SK-N-SH treated with all-trans-retinoic acid at 6 μM for 48 hours (cell line): Measurements from ENCODE around the gene CEACAM21.

ENCODE experiments used
- ATAC-seq: fragments of 200-7000 bp; cut with Tn5 transposase; 3 replicates; pipeline ENCODE4 v1.9.1; 2020; ENCODE audit warnings: mild to moderate bottlenecking, moderate library complexity
- ARNTL ChIP-seq: fragments of 450-650 bp; formaldehyde crosslinking; IDR thresholded peaks from 2 replicates; pipeline ENCODE4 v1.5.0; 2020; ENCODE audit warnings: low read depth, mild to moderate bottlenecking, moderate library complexity, borderline replicate concordance
- CSRNP3 ChIP-seq: fragments of 250-450 bp; sonication (Bioruptor Pico); IDR thresholded peaks from 2 replicates; pipeline ENCODE4 v1.5.1; 2021; ENCODE audit warnings: mild to moderate bottlenecking, moderate library complexity
- ESRRG ChIP-seq: fragments of 250-450 bp; sonication (Bioruptor Pico); IDR thresholded peaks from 2 replicates; pipeline ENCODE4 v1.6.1; 2021; ENCODE audit warnings: mild to moderate bottlenecking
- GLIS3 ChIP-seq: fragments of 250-450 bp; sonication (Bioruptor Pico); IDR thresholded peaks from 2 replicates; pipeline ENCODE4 v1.5.0; 2020; ENCODE audit warnings: mild to moderate bottlenecking, moderate library complexity
- OSR1 ChIP-seq: fragments of 250-450 bp; sonication (Bioruptor Pico); IDR thresholded peaks from 2 replicates; pipeline ENCODE4 v1.8.0; 2022; ENCODE audit warnings: moderate library complexity, mild to moderate bottlenecking, inconsistent platforms
- PATZ1 ChIP-seq: fragments of 250-450 bp; sonication (Bioruptor Pico); IDR thresholded peaks from 2 replicates; pipeline ENCODE4 v1.8.0; 2020; ENCODE audit warnings: mild to moderate bottlenecking, moderate library complexity, borderline replicate concordance
- POU6F1 ChIP-seq: fragments of 250-450 bp; sonication (Bioruptor Pico); IDR thresholded peaks from 2 replicates; pipeline ENCODE4 v1.8.0; 2021; ENCODE audit warnings: low read depth, mild to moderate bottlenecking, moderate library complexity, borderline replicate concordance
- PPARA ChIP-seq: fragments of 250-450 bp; sonication (Bioruptor Pico); IDR thresholded peaks from 2 replicates; pipeline ENCODE4 v1.5.0; 2020; ENCODE audit warnings: mild to moderate bottlenecking, borderline replicate concordance
- RARB ChIP-seq: fragments of 250-450 bp; sonication (Bioruptor Pico); IDR thresholded peaks from 2 replicates; pipeline ENCODE4 v1.8.0; 2021; ENCODE audit warnings: mild to moderate bottlenecking, moderate library complexity
- TCF4 ChIP-seq: fragments of 250-450 bp; sonication (Bioruptor Pico); IDR thresholded peaks from 2 replicates; pipeline ENCODE4 v1.8.0; 2021; ENCODE audit warnings: mild to moderate bottlenecking, moderate library complexity, borderline replicate concordance
- TOX ChIP-seq: fragments of 250-450 bp; sonication (Bioruptor Pico); IDR thresholded peaks from 2 replicates; pipeline ENCODE4 v1.8.0; 2021; ENCODE audit warnings: mild to moderate bottlenecking, moderate library complexity, borderline replicate concordance
- ZFP3 ChIP-seq: fragments of 250-450 bp; sonication (Bioruptor Pico); IDR thresholded peaks from 2 replicates; pipeline ENCODE4 v1.5.0; 2020; ENCODE audit warnings: mild to moderate bottlenecking, moderate library complexity
- ZFP30 ChIP-seq: fragments of 450-650 bp; formaldehyde crosslinking; IDR thresholded peaks from 2 replicates; pipeline ENCODE4 v1.5.0; 2022; ENCODE audit warnings: mild to moderate bottlenecking, moderate library complexity
- ZNF565 ChIP-seq: fragments of 450-650 bp; formaldehyde crosslinking; conservative IDR thresholded peaks from 2 replicates; pipeline ENCODE4 v1.5.0; 2020; ENCODE audit warnings: low read depth, mild to moderate bottlenecking, moderate library complexity
- ZNF8 ChIP-seq: fragments of 450-650 bp; formaldehyde crosslinking; IDR thresholded peaks from 2 replicates; pipeline ENCODE4 v1.5.0; 2020; ENCODE audit warnings: mild to moderate bottlenecking, moderate library complexity
- TF ChIP-seq, protein P1 (sequence below): fragments of 250-450 bp; sonication (Bioruptor Pico); IDR thresholded peaks from 2 replicates; pipeline ENCODE4 v1.5.0; 2020; ENCODE audit warnings: mild to moderate bottlenecking, moderate library complexity

Gene CEACAM21

DNA sequence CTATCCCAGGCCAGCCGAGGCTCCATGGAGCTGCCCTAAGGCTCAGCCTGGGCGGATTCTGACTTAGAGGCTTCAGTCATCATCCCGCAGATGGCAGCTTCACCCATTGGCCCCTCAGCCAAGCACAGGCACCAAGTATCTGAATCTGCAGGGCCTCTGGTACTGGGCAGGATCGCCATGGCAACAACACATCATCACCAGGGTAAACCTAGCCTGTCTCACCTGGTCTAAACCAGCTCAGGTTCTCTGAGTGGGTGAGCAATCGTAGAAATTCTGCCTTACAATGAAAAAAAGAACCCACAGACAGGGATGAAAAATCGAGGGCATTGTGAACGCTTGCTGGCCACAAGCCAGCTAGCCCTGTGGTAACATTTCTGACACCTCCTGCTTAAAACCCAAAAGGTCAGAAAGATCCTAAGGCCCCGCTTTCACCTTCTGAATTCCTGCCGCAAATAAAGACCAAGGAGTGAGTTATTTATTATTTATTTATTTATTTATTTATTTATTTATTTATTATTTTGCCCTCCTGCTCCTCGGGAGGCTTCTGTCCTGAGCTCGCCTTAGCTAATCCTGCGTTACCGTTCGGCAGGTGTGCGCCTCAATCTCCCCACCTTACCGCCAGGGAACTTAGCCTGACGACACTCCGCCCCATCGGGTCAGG lies 12.0 kb upstream of the CEACAM21 start (continued):
- no peak for TF ChIP-seq ARNTL
- no peak for TF ChIP-seq RARB
- no peak for TF ChIP-seq CSRNP3 (CRISPR knock-in tag)

GRCh38 chr19:41564515-41565378 lies 11.2 kb upstream of the CEACAM21 start:
- no peak for TF ChIP-seq POU6F1 (CRISPR knock-in tag)
- no peak for TF ChIP-seq TCF4 (CRISPR knock-in tag)
- TF ChIP-seq CSRNP3 (CRISPR knock-in tag) = no peak
- TF ChIP-seq ZFP3 (CRISPR knock-in tag) = no peak
- TF ChIP-seq GLIS3 (CRISPR knock-in tag) = no peak
- TF ChIP-seq PPARA = no peak
- TF ChIP-seq ESRRG (CRISPR knock-in tag) = no peak
- TF ChIP-seq ZNF8 (CRISPR knock-in tag) = no peak
- TF ChIP-seq PATZ1 (CRISPR knock-in tag) = no peak
- no peak for TF ChIP-seq ZNF565 (CRISPR knock-in tag)
- TF ChIP-seq, protein P1, sequence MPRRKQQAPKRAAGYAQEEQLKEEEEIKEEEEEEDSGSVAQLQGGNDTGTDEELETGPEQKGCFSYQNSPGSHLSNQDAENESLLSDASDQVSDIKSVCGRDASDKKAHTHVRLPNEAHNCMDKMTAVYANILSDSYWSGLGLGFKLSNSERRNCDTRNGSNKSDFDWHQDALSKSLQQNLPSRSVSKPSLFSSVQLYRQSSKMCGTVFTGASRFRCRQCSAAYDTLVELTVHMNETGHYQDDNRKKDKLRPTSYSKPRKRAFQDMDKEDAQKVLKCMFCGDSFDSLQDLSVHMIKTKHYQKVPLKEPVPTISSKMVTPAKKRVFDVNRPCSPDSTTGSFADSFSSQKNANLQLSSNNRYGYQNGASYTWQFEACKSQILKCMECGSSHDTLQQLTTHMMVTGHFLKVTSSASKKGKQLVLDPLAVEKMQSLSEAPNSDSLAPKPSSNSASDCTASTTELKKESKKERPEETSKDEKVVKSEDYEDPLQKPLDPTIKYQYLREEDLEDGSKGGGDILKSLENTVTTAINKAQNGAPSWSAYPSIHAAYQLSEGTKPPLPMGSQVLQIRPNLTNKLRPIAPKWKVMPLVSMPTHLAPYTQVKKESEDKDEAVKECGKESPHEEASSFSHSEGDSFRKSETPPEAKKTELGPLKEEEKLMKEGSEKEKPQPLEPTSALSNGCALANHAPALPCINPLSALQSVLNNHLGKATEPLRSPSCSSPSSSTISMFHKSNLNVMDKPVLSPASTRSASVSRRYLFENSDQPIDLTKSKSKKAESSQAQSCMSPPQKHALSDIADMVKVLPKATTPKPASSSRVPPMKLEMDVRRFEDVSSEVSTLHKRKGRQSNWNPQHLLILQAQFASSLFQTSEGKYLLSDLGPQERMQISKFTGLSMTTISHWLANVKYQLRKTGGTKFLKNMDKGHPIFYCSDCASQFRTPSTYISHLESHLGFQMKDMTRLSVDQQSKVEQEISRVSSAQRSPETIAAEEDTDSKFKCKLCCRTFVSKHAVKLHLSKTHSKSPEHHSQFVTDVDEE (CRISPR knock-in tag) = no peak
- no peak for TF ChIP-seq TOX (CRISPR knock-in tag)
- no peak for TF ChIP-seq ZFP30 (CRISPR knock-in tag)
- no peak for TF ChIP-seq OSR1 (CRISPR knock-in tag)
- no peak for ATAC-seq

GRCh38 chr19:41565379-41565720 lies 10.6 kb upstream of the CEACAM21 start:
- no peak for TF ChIP-seq RARB
- TF ChIP-seq TOX (CRISPR knock-in tag) = no peak
- ATAC-seq = no peak

- ATAC-seq = no peak
- TF ChIP-seq ZFP30 (CRISPR knock-in tag) (no peak), PPARA (no peak), TCF4 (CRISPR knock-in tag) (no peak)
Measured at GRCh38 chr19:41566001-41566400, 10.0 kb upstream of the CEACAM21 start.
